SJCRH30 (cell line): Measurements from ENCODE around the gene ASCC2. TPM values are rescaled to one million over a fixed set of nuclear protein-coding genes. Genes with fewer than 3 reads are reported as not detected.
"Not testable (repeated sequence)": the region's sequence is repeated elsewhere in the genome, so short reads cannot be mapped to it uniquely, and the experiment has no call there.

Experiments used
- DNase-seq, 2 experiments: peaks; one replicate each; pipeline ENCODE4 v3.0.0-alpha.2; 2015 to 2020
- H3K27ac ChIP-seq: fragments of 250-450 bp; sonication (Bioruptor Pico); 2 replicates; pipeline ENCODE4 v1.5.1; 2020; ENCODE audit warnings: mild to moderate bottlenecking, moderate library complexity
- H3K27me3 ChIP-seq: fragments of 250-450 bp; sonication (Bioruptor Pico); 2 replicates; pipeline ENCODE4 v1.5.1; 2020; ENCODE audit warnings: mild to moderate bottlenecking, moderate library complexity
- H3K36me3 ChIP-seq: fragments of 250-450 bp; sonication (Bioruptor Pico); 2 replicates; pipeline ENCODE4 v1.5.1; 2020; ENCODE audit warnings: mild to moderate bottlenecking, moderate library complexity
- H3K4me1 ChIP-seq: fragments of 250-450 bp; sonication (Bioruptor Pico); 2 replicates; pipeline ENCODE4 v1.5.1; 2020; ENCODE audit warnings: mild to moderate bottlenecking, moderate library complexity
- H3K4me3 ChIP-seq: fragments of 250-450 bp; sonication (Bioruptor Pico); 2 replicates; pipeline ENCODE4 v1.5.1; 2020; ENCODE audit warnings: mild to moderate bottlenecking, moderate library complexity
- H3K9me3 ChIP-seq: fragments of 250-450 bp; sonication (Bioruptor Pico); replicated peaks from 2 replicates; pipeline ENCODE4 v1.5.1; 2020; ENCODE audit warnings: mild to moderate bottlenecking, moderate library complexity
- total RNA-seq: library from RNA; depleted of rRNA; stranded (reverse); fragments of >200 nt; shearing (Covaris generic); gene quantifications from 2 replicates; pipeline ENCODE4 v1.2.3, GENCODE V29; 2014

Gene ASCC2
- total RNA-seq, 1 experiment from 2014 or later = 19.5 TPM

GRCh38 chr22:29839039-29839438 is 965 bp upstream of the ASCC2 start:
- DNase-seq = no peak
- Histone ChIP-seq H3K36me3 (no peaks in the 10 kb centered on the region), H3K27ac (no peak overlapping the region), H3K4me1 (peaks cover 4% of the 10 kb centered on the region; the same call in 1 of the 2 replicates), H3K27me3 (no peaks in the 10 kb centered on the region), H3K9me3 (no peaks in the 10 kb centered on the region), H3K4me3 (no peak overlapping the region)

- H3K36me3 ChIP-seq = no peaks in the 10 kb centered on the region
- DNase-seq = no peak
Observed at GRCh38 chr22:29838599-29838956, 504 bp upstream of the ASCC2 start.

GRCh38 chr22:29836791-29837370 is 1.2 kb downstream of the ASCC2 start:
- not testable (repeated sequence) for H3K36me3 ChIP-seq, H3K9me3 ChIP-seq, H3K27me3 ChIP-seq, H3K27ac ChIP-seq, H3K4me3 ChIP-seq, DNase-seq, H3K4me1 ChIP-seq

More at GRCh38 chr22:29838599-29838956, 504 bp upstream of the ASCC2 start:
- Histone ChIP-seq H3K4me1 (peaks cover 4% of the 10 kb centered on the region; the same call in 1 of the 2 replicates), H3K27me3 (no peaks in the 10 kb centered on the region), H3K9me3 (no peaks in the 10 kb centered on the region), H3K4me3 (peak overlapping the region; percentile 70), H3K27ac (peak overlapping the region; percentile 13; the same call in 1 of the 2 replicates)

GRCh38 chr22:29834046-29834445 is 4.0 kb downstream of the ASCC2 start:
- H3K4me1 ChIP-seq = peaks cover 4% of the 10 kb centered on the region; the same call in 1 of the 2 replicates
- DNase-seq = no peak
- no peak overlapping the region for H3K4me3 ChIP-seq
- no peaks in the 10 kb centered on the region for H3K9me3 ChIP-seq
- no peaks in the 10 kb centered on the region for H3K27me3 ChIP-seq
- H3K27ac ChIP-seq = no peak overlapping the region
- H3K36me3 ChIP-seq = peaks cover 3% of the 10 kb centered on the region

- peaks cover under 1% of the 10 kb centered on the region; the same call in 1 of the 2 replicates for H3K4me1 ChIP-seq
- no peaks in the 10 kb centered on the region for H3K27me3 ChIP-seq
- DNase-seq = no peak
- H3K36me3 ChIP-seq = peaks cover 3% of the 10 kb centered on the region
- no peak overlapping the region for H3K4me3 ChIP-seq
- no peak overlapping the region for H3K27ac ChIP-seq
- H3K9me3 ChIP-seq = no peaks in the 10 kb centered on the region
Observed at GRCh38 chr22:29833392-29833965, 4.6 kb downstream of the ASCC2 start.

- H3K36me3 ChIP-seq = peaks cover 3% of the 10 kb centered on the region
- H3K4me3 ChIP-seq = no peak overlapping the region
- H3K9me3 ChIP-seq = no peaks in the 10 kb centered on the region
- H3K27ac ChIP-seq = no peak overlapping the region
- no peak for DNase-seq
- H3K27me3 ChIP-seq = no peaks in the 10 kb centered on the region
- no peaks in the 10 kb centered on the region for H3K4me1 ChIP-seq
Observed at GRCh38 chr22:29831958-29832357, 6.1 kb downstream of the ASCC2 start.

- Histone ChIP-seq H3K36me3 (peaks cover 3% of the 10 kb centered on the region), H3K4me3 (no peak overlapping the region), H3K4me1 (no peaks in the 10 kb centered on the region), H3K27me3 (no peaks in the 10 kb centered on the region), H3K9me3 (no peaks in the 10 kb centered on the region), H3K27ac (no peak overlapping the region)
- no peak for DNase-seq
Observed at GRCh38 chr22:29831186-29831921, 6.7 kb downstream of the ASCC2 start.

- Histone ChIP-seq H3K36me3 (peaks cover 3% of the 10 kb centered on the region), H3K9me3 (no peaks in the 10 kb centered on the region), H3K4me3 (no peak overlapping the region), H3K27ac (no peak overlapping the region), H3K27me3 (no peaks in the 10 kb centered on the region), H3K4me1 (no peaks in the 10 kb centered on the region)
- no peak for DNase-seq
Observed at GRCh38 chr22:29830585-29830984, 7.5 kb downstream of the ASCC2 start.

GRCh38 chr22:29827726-29828125 is 10.3 kb downstream of the ASCC2 start:
- DNase-seq = not testable (repeated sequence)
- H3K36me3 ChIP-seq = peaks cover 10% of the 10 kb centered on the region

GRCh38 chr22:29827091-29827490 is 11.0 kb downstream of the ASCC2 start:
- Histone ChIP-seq H3K27ac (no peak overlapping the region), H3K4me3 (no peak overlapping the region), H3K9me3 (no peaks in the 10 kb centered on the region), H3K4me1 (no peaks in the 10 kb centered on the region), H3K27me3 (no peaks in the 10 kb centered on the region), H3K36me3 (peaks cover 13% of the 10 kb centered on the region)
- no peak for DNase-seq

More at GRCh38 chr22:29827726-29828125, 10.3 kb downstream of the ASCC2 start:
- H3K9me3 ChIP-seq, H3K27ac ChIP-seq, H3K4me3 ChIP-seq, H3K27me3 ChIP-seq, H3K4me1 ChIP-seq: not testable (repeated sequence)

GRCh38 chr22:29825578-29825977 is 12.5 kb downstream of the ASCC2 start:
- Histone ChIP-seq H3K9me3 (no peaks in the 10 kb centered on the region), H3K4me1 (no peaks in the 10 kb centered on the region), H3K4me3 (no peak overlapping the region), H3K27me3 (no peaks in the 10 kb centered on the region), H3K27ac (no peak overlapping the region), H3K36me3 (peaks cover 17% of the 10 kb centered on the region)
- DNase-seq = no peak

GRCh38 chr22:29824677-29825076 is 13.4 kb downstream of the ASCC2 start:
- H3K27me3 ChIP-seq = no peaks in the 10 kb centered on the region
- H3K4me1 ChIP-seq = no peaks in the 10 kb centered on the region
- H3K36me3 ChIP-seq = peaks cover 19% of the 10 kb centered on the region
- H3K4me3 ChIP-seq = no peak overlapping the region
- no peaks in the 10 kb centered on the region for H3K9me3 ChIP-seq
- H3K27ac ChIP-seq = no peak overlapping the region
- DNase-seq = no peak

- H3K4me3 ChIP-seq = no peak overlapping the region
- no peak overlapping the region for H3K27ac ChIP-seq
- H3K9me3 ChIP-seq = no peaks in the 10 kb centered on the region
- H3K36me3 ChIP-seq = peaks cover 21% of the 10 kb centered on the region
- H3K27me3 ChIP-seq = no peaks in the 10 kb centered on the region
- peak; percentile 71 to 74 for DNase-seq
- H3K4me1 ChIP-seq = no peaks in the 10 kb centered on the region
Observed at GRCh38 chr22:29821291-29822016, 16.6 kb downstream of the ASCC2 start.

- DNase-seq = no peak
- Histone ChIP-seq H3K9me3 (no peaks in the 10 kb centered on the region), H3K27ac (no peak overlapping the region), H3K36me3 (peaks cover 21% of the 10 kb centered on the region), H3K4me3 (no peak overlapping the region), H3K4me1 (no peaks in the 10 kb centered on the region), H3K27me3 (no peaks in the 10 kb centered on the region)
Observed at GRCh38 chr22:29820961-29821290, 17.1 kb downstream of the ASCC2 start.

- Histone ChIP-seq H3K36me3 (peaks cover 26% of the 10 kb centered on the region), H3K27ac (no peak overlapping the region), H3K27me3 (no peaks in the 10 kb centered on the region), H3K9me3 (no peaks in the 10 kb centered on the region), H3K4me1 (no peaks in the 10 kb centered on the region), H3K4me3 (no peak overlapping the region)
- DNase-seq = no peak
Observed at GRCh38 chr22:29819501-29819900, 18.6 kb downstream of the ASCC2 start.
